ENCODE measurements around the gene LARP1. TPM values are rescaled to one million over a fixed set of nuclear protein-coding genes. Genes with fewer than 3 reads are reported as not detected.

The LARP1 gene
- total and polyA plus RNA-seq, 9 of the 15 experiments (the other 6 are each of a cell fraction or from before 2014, with no cell fraction given) = 22.6 to 300 (median 92.0) TPM

GRCh38 chr5:154754460-154755360 is 467 bp upstream of the LARP1 start (continued):
- no peak for TF ChIP-seq ZFP30 (CRISPR knock-in tag; IDR thresholded peaks at IDR 0.05; ENCODE audit: borderline replicate concordance)
- peak; percentile 96 for TF ChIP-seq ZBTB33 (CRISPR knock-in tag; IDR thresholded peaks at IDR 0.05)
- TF ChIP-seq, protein P1, sequence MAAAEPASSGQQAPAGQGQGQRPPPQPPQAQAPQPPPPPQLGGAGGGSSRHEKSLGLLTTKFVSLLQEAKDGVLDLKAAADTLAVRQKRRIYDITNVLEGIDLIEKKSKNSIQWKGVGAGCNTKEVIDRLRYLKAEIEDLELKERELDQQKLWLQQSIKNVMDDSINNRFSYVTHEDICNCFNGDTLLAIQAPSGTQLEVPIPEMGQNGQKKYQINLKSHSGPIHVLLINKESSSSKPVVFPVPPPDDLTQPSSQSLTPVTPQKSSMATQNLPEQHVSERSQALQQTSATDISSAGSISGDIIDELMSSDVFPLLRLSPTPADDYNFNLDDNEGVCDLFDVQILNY (CRISPR knock-in tag; IDR thresholded peaks at IDR 0.05) = peak; percentile 96
- TF ChIP-seq NELFE (IDR thresholded peaks at IDR 0.05; ENCODE audit: insufficient read depth, insufficient read length) = no peak
- TF ChIP-seq RFX5 (IDR thresholded peaks at IDR 0.05; ENCODE audit: low read depth, low read length) = no peak
- TF ChIP-seq ZNF551 (CRISPR knock-in tag; IDR thresholded peaks at IDR 0.05) = no peak
- TF ChIP-seq, protein P2, sequence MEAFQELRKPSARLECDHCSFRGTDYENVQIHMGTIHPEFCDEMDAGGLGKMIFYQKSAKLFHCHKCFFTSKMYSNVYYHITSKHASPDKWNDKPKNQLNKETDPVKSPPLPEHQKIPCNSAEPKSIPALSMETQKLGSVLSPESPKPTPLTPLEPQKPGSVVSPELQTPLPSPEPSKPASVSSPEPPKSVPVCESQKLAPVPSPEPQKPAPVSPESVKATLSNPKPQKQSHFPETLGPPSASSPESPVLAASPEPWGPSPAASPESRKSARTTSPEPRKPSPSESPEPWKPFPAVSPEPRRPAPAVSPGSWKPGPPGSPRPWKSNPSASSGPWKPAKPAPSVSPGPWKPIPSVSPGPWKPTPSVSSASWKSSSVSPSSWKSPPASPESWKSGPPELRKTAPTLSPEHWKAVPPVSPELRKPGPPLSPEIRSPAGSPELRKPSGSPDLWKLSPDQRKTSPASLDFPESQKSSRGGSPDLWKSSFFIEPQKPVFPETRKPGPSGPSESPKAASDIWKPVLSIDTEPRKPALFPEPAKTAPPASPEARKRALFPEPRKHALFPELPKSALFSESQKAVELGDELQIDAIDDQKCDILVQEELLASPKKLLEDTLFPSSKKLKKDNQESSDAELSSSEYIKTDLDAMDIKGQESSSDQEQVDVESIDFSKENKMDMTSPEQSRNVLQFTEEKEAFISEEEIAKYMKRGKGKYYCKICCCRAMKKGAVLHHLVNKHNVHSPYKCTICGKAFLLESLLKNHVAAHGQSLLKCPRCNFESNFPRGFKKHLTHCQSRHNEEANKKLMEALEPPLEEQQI (IDR thresholded peaks at IDR 0.05) = no peak
- TF ChIP-seq POU5F1 (IDR thresholded peaks at IDR 0.05; ENCODE audit: borderline replicate concordance, low read depth, low read length, partially characterized antibody) = no peak
- TF ChIP-seq, protein P3, sequence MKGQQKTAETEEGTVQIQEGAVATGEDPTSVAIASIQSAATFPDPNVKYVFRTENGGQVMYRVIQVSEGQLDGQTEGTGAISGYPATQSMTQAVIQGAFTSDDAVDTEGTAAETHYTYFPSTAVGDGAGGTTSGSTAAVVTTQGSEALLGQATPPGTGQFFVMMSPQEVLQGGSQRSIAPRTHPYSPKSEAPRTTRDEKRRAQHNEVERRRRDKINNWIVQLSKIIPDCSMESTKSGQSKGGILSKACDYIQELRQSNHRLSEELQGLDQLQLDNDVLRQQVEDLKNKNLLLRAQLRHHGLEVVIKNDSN (CRISPR knock-in tag; IDR thresholded peaks at IDR 0.05) = peak; percentile 93
- TF ChIP-seq ZNF561 (CRISPR knock-in tag; conservative IDR thresholded peaks at IDR 0.05) = no peak
- TF ChIP-seq ZBTB34 (CRISPR knock-in tag; IDR thresholded peaks at IDR 0.05) = no peak
- TF ChIP-seq NFRKB (IDR thresholded peaks at IDR 0.05; ENCODE audit: low read depth) = peak; percentile 92
- TF ChIP-seq FOS (IDR thresholded peaks at IDR 0.05; ENCODE audit: extremely low read depth, insufficient read length) = no peak
- peak; percentile 85 for TF ChIP-seq HMGN3 (IDR thresholded peaks at IDR 0.05; ENCODE audit: borderline replicate concordance, extremely low read depth, insufficient read length, low read depth, low read length)
- TF ChIP-seq CTBP1 (IDR thresholded peaks at IDR 0.05; ENCODE audit: borderline replicate concordance) = peak; percentile 88; the same call in 1 of the 2 replicates
- TF ChIP-seq ZNF75A (CRISPR knock-in tag; IDR thresholded peaks at IDR 0.05) = no peak
- TF ChIP-seq, protein P4, sequence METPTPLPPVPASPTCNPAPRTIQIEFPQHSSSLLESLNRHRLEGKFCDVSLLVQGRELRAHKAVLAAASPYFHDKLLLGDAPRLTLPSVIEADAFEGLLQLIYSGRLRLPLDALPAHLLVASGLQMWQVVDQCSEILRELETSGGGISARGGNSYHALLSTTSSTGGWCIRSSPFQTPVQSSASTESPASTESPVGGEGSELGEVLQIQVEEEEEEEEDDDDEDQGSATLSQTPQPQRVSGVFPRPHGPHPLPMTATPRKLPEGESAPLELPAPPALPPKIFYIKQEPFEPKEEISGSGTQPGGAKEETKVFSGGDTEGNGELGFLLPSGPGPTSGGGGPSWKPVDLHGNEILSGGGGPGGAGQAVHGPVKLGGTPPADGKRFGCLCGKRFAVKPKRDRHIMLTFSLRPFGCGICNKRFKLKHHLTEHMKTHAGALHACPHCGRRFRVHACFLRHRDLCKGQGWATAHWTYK (CRISPR knock-in tag; IDR thresholded peaks at IDR 0.05) = peak; percentile 75; the same call in 1 of the 2 replicates
- no peak for TF ChIP-seq SMARCE1 (IDR thresholded peaks at IDR 0.05)
